HL-60 (cell line): ENCODE data around the gene CD82.

ENCODE experiments used
- DNase-seq, 2 experiments: peaks; one replicate each; pipeline ENCODE4 v3.0.0-alpha.2; 2010 to 2020; ENCODE audit warnings: low read depth in 1 of 2, low spot score in 1 of 2
- H3K27ac ChIP-seq: fragments of 250-450 bp; sonication (Bioruptor Pico); replicated peaks from 2 replicates; pipeline ENCODE4 v1.5.1; 2020; ENCODE audit warnings: mild to moderate bottlenecking, moderate library complexity
- H3K27me3 ChIP-seq: fragments of 250-450 bp; sonication (Bioruptor Pico); 2 replicates; pipeline ENCODE4 v1.5.1; 2021; ENCODE audit warnings: mild to moderate bottlenecking, moderate library complexity; ENCODE audit not compliant: insufficient read depth, poor library complexity, severe bottlenecking
- H3K4me3 ChIP-seq: replicated peaks from 2 replicates; pipeline ENCODE4 v1.5.1; 2011; ENCODE audit warnings: mild to moderate bottlenecking, control low read depth, low read length; ENCODE audit not compliant: insufficient read depth
- GABPA ChIP-seq: IDR thresholded peaks from 2 replicates; pipeline ENCODE4 v1.6.1; 2012; ENCODE audit warnings: low read depth
- POLR2AphosphoS5 ChIP-seq: IDR thresholded peaks from 2 replicates; pipeline ENCODE4 v1.6.1; 2012; ENCODE audit warnings: low read depth
- REST ChIP-seq: IDR thresholded peaks from 2 replicates; pipeline ENCODE4 v1.6.1; 2012; ENCODE audit warnings: low read depth; ENCODE audit not compliant: insufficient replicate concordance
- SPI1 ChIP-seq: IDR thresholded peaks from 2 replicates; pipeline ENCODE4 v1.6.1; 2012; ENCODE audit warnings: low read depth, mild to moderate bottlenecking, borderline replicate concordance
- TF ChIP-seq, protein P1 (sequence below): IDR thresholded peaks from one replicate; pipeline ENCODE4 v1.5.1; 2011; ENCODE audit warnings: low read length, control low read depth, inconsistent platforms; ENCODE audit not compliant: insufficient read depth

CD82 gene

GRCh38 chr11:44528103-44528502 lies 37.4 kb upstream of the CD82 start:
- DNase-seq: no peak
- H3K27me3 ChIP-seq: no peaks in the 10 kb centered on the region
- no peak overlapping the region for H3K4me3 ChIP-seq
- TF ChIP-seq REST (no peak), GABPA (no peak), SPI1 (no peak), POLR2AphosphoS5 (no peak)
- TF ChIP-seq, protein P1, sequence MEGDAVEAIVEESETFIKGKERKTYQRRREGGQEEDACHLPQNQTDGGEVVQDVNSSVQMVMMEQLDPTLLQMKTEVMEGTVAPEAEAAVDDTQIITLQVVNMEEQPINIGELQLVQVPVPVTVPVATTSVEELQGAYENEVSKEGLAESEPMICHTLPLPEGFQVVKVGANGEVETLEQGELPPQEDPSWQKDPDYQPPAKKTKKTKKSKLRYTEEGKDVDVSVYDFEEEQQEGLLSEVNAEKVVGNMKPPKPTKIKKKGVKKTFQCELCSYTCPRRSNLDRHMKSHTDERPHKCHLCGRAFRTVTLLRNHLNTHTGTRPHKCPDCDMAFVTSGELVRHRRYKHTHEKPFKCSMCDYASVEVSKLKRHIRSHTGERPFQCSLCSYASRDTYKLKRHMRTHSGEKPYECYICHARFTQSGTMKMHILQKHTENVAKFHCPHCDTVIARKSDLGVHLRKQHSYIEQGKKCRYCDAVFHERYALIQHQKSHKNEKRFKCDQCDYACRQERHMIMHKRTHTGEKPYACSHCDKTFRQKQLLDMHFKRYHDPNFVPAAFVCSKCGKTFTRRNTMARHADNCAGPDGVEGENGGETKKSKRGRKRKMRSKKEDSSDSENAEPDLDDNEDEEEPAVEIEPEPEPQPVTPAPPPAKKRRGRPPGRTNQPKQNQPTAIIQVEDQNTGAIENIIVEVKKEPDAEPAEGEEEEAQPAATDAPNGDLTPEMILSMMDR: no peak
- H3K27ac ChIP-seq: no peak overlapping the region

GRCh38 chr11:44528581-44528980 lies 36.9 kb upstream of the CD82 start:
- H3K4me3 ChIP-seq: no peak overlapping the region
- TF ChIP-seq GABPA (no peak), REST (no peak), POLR2AphosphoS5 (no peak), SPI1 (no peak)
- H3K27me3 ChIP-seq: no peaks in the 10 kb centered on the region
- DNase-seq: no peak
- no peak overlapping the region for H3K27ac ChIP-seq

GRCh38 chr11:44529895-44530412 lies 35.5 kb upstream of the CD82 start:
- TF ChIP-seq, protein P1: no peak
- TF ChIP-seq POLR2AphosphoS5 (no peak), SPI1 (peak; percentile 69; the same call in 1 of the 2 replicates), REST (no peak), GABPA (no peak)
- H3K27me3 ChIP-seq: no peaks in the 10 kb centered on the region
- no peak overlapping the region for H3K27ac ChIP-seq
- peak in 1 of 2 experiments; percentile 55 for DNase-seq
- H3K4me3 ChIP-seq: no peak overlapping the region
